Common myeloid progenitor, CD34-positive (primary cell): ENCODE measurements around the gene STK32B.
A peak's percentile ranks its signal among the peaks of the same experiment; 100 is the strongest.

Source experiments
- CTCF ChIA-PET: fragments of 350-600 bp; sonication (Branson Sonifier 250); formaldehyde crosslinking; loops from one replicate; lab custom pipeline; 2021; ENCODE audit warnings: antibody characterized with exemption; lab: Charles Lee
- POLR2A ChIA-PET: fragments of 350-600 bp; sonication (Branson Sonifier 250); formaldehyde crosslinking; loops from one replicate; lab custom pipeline; 2021; ENCODE audit warnings: antibody characterized with exemption; lab: Charles Lee
- DNase-seq, 3 donors: peaks; one replicate each; pipeline versions ENCODE4 v3.0.0 to v3.0.0-alpha.2; 2013
- H3K27ac ChIP-seq, 2 experiments: 1 replicate in 1 of 2; 2 replicates in 1 of 2; pipeline ENCODE4 v1.7.0; 2013; ENCODE audit warnings: inconsistent platforms in 2 of 2, low read length in 2 of 2, mild to moderate bottlenecking in 2 of 2, low read depth in 1 of 2, moderate library complexity in 1 of 2; ENCODE audit not compliant: severe bottlenecking in 2 of 2, insufficient read depth in 1 of 2, poor library complexity in 1 of 2
- H3K27me3 ChIP-seq, 5 experiments: replicated peaks in 2 of 5; 1 replicate in 3 of 5; 2 replicates in 2 of 5; pipeline versions ENCODE4 v1.6.1 to v1.7.0; 2013; ENCODE audit warnings: low read length in 4 of 5, mild to moderate bottlenecking in 2 of 5, moderate library complexity in 2 of 5, inconsistent platforms in 1 of 5; ENCODE audit not compliant: insufficient read depth in 5 of 5, control insufficient read depth in 4 of 5
- H3K36me3 ChIP-seq, 4 experiments: 1 replicate in 2 of 4; 2 replicates in 2 of 4; pipeline versions ENCODE4 v1.6.1 to v1.7.0; 2013; ENCODE audit warnings: low read length in 3 of 4, control low read depth in 1 of 4, mild to moderate bottlenecking in 1 of 4; ENCODE audit not compliant: control insufficient read depth in 4 of 4, insufficient read depth in 4 of 4
- H3K4me1 ChIP-seq, 4 experiments: 1 replicate in 3 of 4; 2 replicates in 1 of 4; pipeline versions ENCODE4 v1.6.1 to v1.7.1; 2013; ENCODE audit warnings: low read length in 3 of 4, mild to moderate bottlenecking in 3 of 4, control low read depth in 1 of 4, inconsistent platforms in 1 of 4, moderate library complexity in 1 of 4; ENCODE audit not compliant: control insufficient read depth in 4 of 4, insufficient read depth in 4 of 4; ENCODE audit errors: control extremely low read depth in 1 of 4
- H3K4me3 ChIP-seq, 7 experiments: 1 replicate in 4 of 7; 2 replicates in 3 of 7; pipeline versions ENCODE4 v1.5.1 to v1.7.0; 2013; ENCODE audit warnings: mild to moderate bottlenecking in 7 of 7, low read length in 6 of 7, moderate library complexity in 6 of 7, inconsistent platforms in 2 of 7, low read depth in 2 of 7, control low read depth in 1 of 7; ENCODE audit not compliant: insufficient read depth in 4 of 7, control insufficient read depth in 1 of 7; ENCODE audit errors: extremely low read depth in 1 of 7
- H3K9me3 ChIP-seq, 5 experiments: 1 replicate in 4 of 5; 2 replicates in 1 of 5; pipeline versions ENCODE4 v1.6.1 to v1.7.1; 2013; ENCODE audit warnings: low read length in 4 of 5, mild to moderate bottlenecking in 2 of 5, inconsistent platforms in 1 of 5, low read depth in 1 of 5, moderate library complexity in 1 of 5; ENCODE audit not compliant: control insufficient read depth in 4 of 5, insufficient read depth in 2 of 5; ENCODE audit errors: control extremely low read depth in 1 of 5
- WGBS: methylation state at CpG from one replicate; pipeline ENCODE4 v1.1.5; 2013; ENCODE audit not compliant: insufficient coverage; 5-methylcytosine and 5-hydroxymethylcytosine counted together

Gene STK32B

GRCh38 chr4:5528031-5528436, 476.8 kb downstream of the STK32B start:
- Histone ChIP-seq H3K27ac (no peak overlapping the region), H3K27me3 (peaks cover 0 to 3% (median 0%) of the 10 kb centered on the region in 5 experiments), H3K4me3 (no peak overlapping the region), H3K4me1 (no peaks in the 10 kb centered on the region), H3K36me3 (no peaks in the 10 kb centered on the region), H3K9me3 (peaks cover 0 to 2% (median 0%) of the 10 kb centered on the region in 5 experiments)
- 100% methylated on average over 3 of the region's 4 CpGs for WGBS
- no peak for DNase-seq
- ChIA-PET CTCF (no interaction called here), POLR2A (no interaction called here)

DNA sequence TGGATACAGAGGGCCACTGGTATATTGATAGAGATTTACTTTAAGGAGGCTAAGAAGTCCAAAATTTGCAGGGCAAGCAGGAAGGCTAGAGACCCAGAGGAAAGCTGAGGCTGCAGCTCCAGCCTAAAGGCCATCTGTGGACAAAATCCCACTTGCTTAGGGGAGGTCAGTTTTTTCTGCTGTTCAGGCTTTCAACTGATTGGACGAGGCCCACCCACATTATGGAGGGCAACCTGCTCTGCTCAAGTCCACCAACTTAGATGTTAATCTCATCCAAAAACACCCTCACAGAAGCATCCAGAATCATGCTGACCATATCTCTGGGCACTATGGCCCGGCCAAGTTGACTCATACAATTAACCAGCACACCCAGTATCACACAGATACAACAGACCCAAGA, 480.8 kb downstream of the STK32B start:
- WGBS, result 100% methylated on average over 1 of the region's 2 CpGs
- Histone ChIP-seq H3K27me3 (no peaks in the 10 kb centered on the region), H3K36me3 (no peaks in the 10 kb centered on the region), H3K4me3 (no peak overlapping the region), H3K4me1 (no peaks in the 10 kb centered on the region), H3K27ac (no peak overlapping the region), H3K9me3 (peaks cover 0 to 6% (median 2%) of the 10 kb centered on the region in 5 experiments)
- CTCF ChIA-PET, result no interaction called here
- no peak for DNase-seq
- POLR2A ChIA-PET, result no interaction called here

- peaks cover 0 to 6% (median 0%) of the 10 kb centered on the region in 5 experiments for H3K9me3 ChIP-seq
- no peaks in the 10 kb centered on the region for H3K4me1 ChIP-seq
- WGBS, result 86% methylated on average over 1 of the region's 2 CpGs
- no peak overlapping the region for H3K27ac ChIP-seq
- no peak overlapping the region for H3K4me3 ChIP-seq
- no peaks in the 10 kb centered on the region for H3K27me3 ChIP-seq
- no peak for DNase-seq
- H3K36me3 ChIP-seq, result no peaks in the 10 kb centered on the region
- ChIA-PET POLR2A (no interaction called here), CTCF (no interaction called here)
These were observed 488.3 kb downstream of the STK32B start for GRCh38 chr4:5539584-5539983.

GRCh38 chr4:5541169-5541568, 489.9 kb downstream of the STK32B start:
- 98% methylated on average over 9 of the region's 10 CpGs for WGBS
- Histone ChIP-seq H3K27me3 (no peaks in the 10 kb centered on the region), H3K27ac (no peak overlapping the region), H3K4me3 (no peak overlapping the region), H3K36me3 (no peaks in the 10 kb centered on the region), H3K4me1 (no peaks in the 10 kb centered on the region), H3K9me3 (no peaks in the 10 kb centered on the region)
- CTCF ChIA-PET, result no interaction called here
- no peak for DNase-seq
- POLR2A ChIA-PET, result no interaction called here

DNA sequence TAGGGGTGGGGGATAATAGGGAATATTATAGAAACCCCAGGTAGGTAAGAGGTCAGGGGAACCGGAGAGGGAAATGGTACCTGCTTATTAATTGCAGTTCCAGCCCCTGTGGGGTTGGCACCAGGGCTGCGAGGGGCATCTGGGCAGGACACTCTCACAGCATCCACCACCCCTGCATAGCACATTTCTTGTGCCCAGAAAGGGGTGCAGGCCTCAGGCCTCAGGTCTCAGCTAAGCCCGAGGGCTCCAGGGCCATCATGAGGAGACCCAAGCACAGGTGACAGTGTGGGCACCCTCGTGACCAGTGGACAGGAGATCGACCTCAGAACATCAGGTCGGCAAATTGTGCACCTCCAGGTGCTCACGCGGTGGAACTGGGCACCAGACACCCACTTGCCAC, 492.4 kb downstream of the STK32B start:
- Histone ChIP-seq H3K4me3 (no peak overlapping the region), H3K27ac (no peak overlapping the region), H3K27me3 (no peaks in the 10 kb centered on the region), H3K36me3 (no peaks in the 10 kb centered on the region), H3K4me1 (no peaks in the 10 kb centered on the region), H3K9me3 (peaks cover 0 to 14% (median 9%) of the 10 kb centered on the region in 5 experiments)
- no peak for DNase-seq
- WGBS, result 96% methylated on average over 6 of the region's 8 CpGs
- CTCF ChIA-PET, result no interaction called here
- POLR2A ChIA-PET, result no interaction called here

DNA sequence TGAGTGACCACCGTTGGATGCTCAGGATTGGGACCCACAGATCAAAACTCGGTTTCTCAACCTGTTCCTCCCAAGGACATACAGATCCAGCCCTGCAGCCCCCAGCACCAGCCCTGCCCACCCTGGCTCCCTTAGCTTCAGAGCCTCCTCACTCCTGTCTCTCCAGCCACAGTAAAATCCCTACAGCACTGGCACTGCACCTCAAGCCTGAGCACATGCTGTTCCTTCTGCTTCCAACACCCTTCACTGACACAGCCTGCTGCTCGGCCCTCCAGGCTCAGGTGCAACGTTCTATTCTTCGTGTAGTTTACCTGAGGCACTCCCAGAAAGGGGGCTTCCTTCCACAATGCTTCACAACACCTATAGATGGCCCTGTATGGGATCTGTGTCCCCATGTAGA, 493.5 kb downstream of the STK32B start:
- ChIA-PET POLR2A (no interaction called here), CTCF (no interaction called here)

DNA sequence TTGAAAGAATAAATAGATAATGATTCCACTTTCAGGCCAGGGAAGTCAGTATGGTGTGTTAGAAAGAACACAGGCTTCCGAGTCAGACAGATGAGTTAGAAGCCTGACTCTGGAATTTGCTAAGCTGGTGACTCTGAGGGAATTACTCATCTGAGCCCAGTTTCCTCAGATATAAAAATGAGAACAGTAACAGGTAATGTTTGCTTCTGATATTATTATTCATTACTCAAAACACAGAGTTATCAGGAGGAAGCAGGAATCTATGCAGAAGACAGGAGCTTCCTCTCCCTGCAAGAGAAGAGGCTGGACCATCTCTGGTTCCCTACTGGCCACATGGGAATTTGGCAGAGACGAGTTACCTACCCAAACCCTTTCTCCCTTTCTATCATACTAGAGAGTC, 494.0 kb downstream of the STK32B start:
- no peak overlapping the region for H3K4me3 ChIP-seq
- CTCF ChIA-PET, result no interaction called here
- WGBS, result 43% methylated on average over 1 of the region's 2 CpGs
- H3K27me3 ChIP-seq, result no peaks in the 10 kb centered on the region
- no peaks in the 10 kb centered on the region for H3K4me1 ChIP-seq
- peak in 2 of 3 donors; percentile 1 to 2 for DNase-seq
- no peaks in the 10 kb centered on the region for H3K36me3 ChIP-seq
- peaks cover 0 to 15% (median 9%) of the 10 kb centered on the region in 5 experiments for H3K9me3 ChIP-seq
- POLR2A ChIA-PET, result no interaction called here
- H3K27ac ChIP-seq, result no peak overlapping the region

More for the DNA sequence above, 493.5 kb downstream of the STK32B start:
- H3K4me3 ChIP-seq, result no peak overlapping the region
- H3K27ac ChIP-seq, result no peak overlapping the region
- H3K36me3 ChIP-seq, result no peaks in the 10 kb centered on the region
- 87% methylated on average over 5 of the region's 5 CpGs for WGBS
- peaks cover 0 to 15% (median 9%) of the 10 kb centered on the region in 5 experiments for H3K9me3 ChIP-seq
- H3K27me3 ChIP-seq, result no peaks in the 10 kb centered on the region
- no peaks in the 10 kb centered on the region for H3K4me1 ChIP-seq
- DNase-seq, result no peak
